SK-N-SH treated with all-trans-retinoic acid at 6 μM for 48 hours (cell line): Measurements from ENCODE around the gene CDH8.

ENCODE experiments used
- ATAC-seq: fragments of 200-7000 bp; cut with Tn5 transposase; 3 replicates; pipeline ENCODE4 v1.9.1; 2020; ENCODE audit warnings: mild to moderate bottlenecking, moderate library complexity
- ARNTL ChIP-seq: fragments of 450-650 bp; formaldehyde crosslinking; IDR thresholded peaks from 2 replicates; pipeline ENCODE4 v1.5.0; 2020; ENCODE audit warnings: low read depth, mild to moderate bottlenecking, moderate library complexity, borderline replicate concordance
- CSDC2 ChIP-seq: fragments of 250-450 bp; sonication (Bioruptor Pico); IDR thresholded peaks from 2 replicates; pipeline ENCODE4 v1.5.0; 2020; ENCODE audit warnings: mild to moderate bottlenecking, moderate library complexity
- ESRRG ChIP-seq: fragments of 250-450 bp; sonication (Bioruptor Pico); IDR thresholded peaks from 2 replicates; pipeline ENCODE4 v1.6.1; 2021; ENCODE audit warnings: mild to moderate bottlenecking
- GLIS3 ChIP-seq: fragments of 250-450 bp; sonication (Bioruptor Pico); IDR thresholded peaks from 2 replicates; pipeline ENCODE4 v1.5.0; 2020; ENCODE audit warnings: mild to moderate bottlenecking, moderate library complexity
- ISL1 ChIP-seq: fragments of 250-450 bp; sonication (Bioruptor Pico); IDR thresholded peaks from 2 replicates; pipeline ENCODE4 v2.1.2; 2022; ENCODE audit warnings: mild to moderate bottlenecking, moderate library complexity
- OSR1 ChIP-seq: fragments of 250-450 bp; sonication (Bioruptor Pico); IDR thresholded peaks from 2 replicates; pipeline ENCODE4 v1.8.0; 2022; ENCODE audit warnings: moderate library complexity, mild to moderate bottlenecking, inconsistent platforms
- PPARA ChIP-seq: fragments of 250-450 bp; sonication (Bioruptor Pico); IDR thresholded peaks from 2 replicates; pipeline ENCODE4 v1.5.0; 2020; ENCODE audit warnings: mild to moderate bottlenecking, borderline replicate concordance
- RARB ChIP-seq: fragments of 250-450 bp; sonication (Bioruptor Pico); IDR thresholded peaks from 2 replicates; pipeline ENCODE4 v1.8.0; 2021; ENCODE audit warnings: mild to moderate bottlenecking, moderate library complexity
- SNAI2 ChIP-seq: fragments of 250-450 bp; sonication (Bioruptor Pico); IDR thresholded peaks from 2 replicates; pipeline ENCODE4 v1.5.0; 2020; ENCODE audit warnings: mild to moderate bottlenecking, moderate library complexity
- TCF4 ChIP-seq: fragments of 250-450 bp; sonication (Bioruptor Pico); IDR thresholded peaks from 2 replicates; pipeline ENCODE4 v1.8.0; 2021; ENCODE audit warnings: mild to moderate bottlenecking, moderate library complexity, borderline replicate concordance
- TOX ChIP-seq: fragments of 250-450 bp; sonication (Bioruptor Pico); IDR thresholded peaks from 2 replicates; pipeline ENCODE4 v1.8.0; 2021; ENCODE audit warnings: mild to moderate bottlenecking, moderate library complexity, borderline replicate concordance
- ZC3H10 ChIP-seq: fragments of 250-450 bp; sonication (Bioruptor Pico); IDR thresholded peaks from 2 replicates; pipeline ENCODE4 v1.5.1; 2021; ENCODE audit warnings: mild to moderate bottlenecking, moderate library complexity
- ZFP3 ChIP-seq: fragments of 250-450 bp; sonication (Bioruptor Pico); IDR thresholded peaks from 2 replicates; pipeline ENCODE4 v1.5.0; 2020; ENCODE audit warnings: mild to moderate bottlenecking, moderate library complexity
- ZFP30 ChIP-seq: fragments of 450-650 bp; formaldehyde crosslinking; IDR thresholded peaks from 2 replicates; pipeline ENCODE4 v1.5.0; 2022; ENCODE audit warnings: mild to moderate bottlenecking, moderate library complexity
- ZNF565 ChIP-seq: fragments of 450-650 bp; formaldehyde crosslinking; conservative IDR thresholded peaks from 2 replicates; pipeline ENCODE4 v1.5.0; 2020; ENCODE audit warnings: low read depth, mild to moderate bottlenecking, moderate library complexity
- ZNF70 ChIP-seq: fragments of 450-650 bp; formaldehyde crosslinking; IDR thresholded peaks from 2 replicates; pipeline ENCODE4 v1.5.0; 2020; ENCODE audit warnings: mild to moderate bottlenecking, moderate library complexity
- ZNF8 ChIP-seq: fragments of 450-650 bp; formaldehyde crosslinking; IDR thresholded peaks from 2 replicates; pipeline ENCODE4 v1.5.0; 2020; ENCODE audit warnings: mild to moderate bottlenecking, moderate library complexity
- TF ChIP-seq, protein P1 (sequence below): fragments of 250-450 bp; sonication (Bioruptor Pico); IDR thresholded peaks from 2 replicates; pipeline ENCODE4 v1.5.1; 2021; ENCODE audit warnings: mild to moderate bottlenecking, moderate library complexity
- TF ChIP-seq, protein P2 (sequence below): fragments of 250-450 bp; sonication (Bioruptor Pico); IDR thresholded peaks from 2 replicates; pipeline ENCODE4 v1.5.0; 2020; ENCODE audit warnings: mild to moderate bottlenecking, moderate library complexity
- TF ChIP-seq, protein P3 (sequence below): fragments of 250-450 bp; sonication (Bioruptor Pico); IDR thresholded peaks from 2 replicates; pipeline ENCODE4 v1.5.1; 2020; ENCODE audit warnings: low read depth, mild to moderate bottlenecking, moderate library complexity
- TF ChIP-seq, protein P4 (sequence below): fragments of 250-450 bp; sonication (Bioruptor Pico); IDR thresholded peaks from 2 replicates; pipeline ENCODE4 v1.8.0; 2021; ENCODE audit warnings: low read depth, mild to moderate bottlenecking, moderate library complexity, borderline replicate concordance
- TF ChIP-seq, protein P5 (sequence below): fragments of 250-450 bp; sonication (Bioruptor Pico); IDR thresholded peaks from 2 replicates; pipeline ENCODE4 v1.8.0; 2020; ENCODE audit warnings: mild to moderate bottlenecking, moderate library complexity, borderline replicate concordance

Gene CDH8

GRCh38 chr16:61944004-61944403, 92.2 kb downstream of the CDH8 start:
- TF ChIP-seq, protein P1, sequence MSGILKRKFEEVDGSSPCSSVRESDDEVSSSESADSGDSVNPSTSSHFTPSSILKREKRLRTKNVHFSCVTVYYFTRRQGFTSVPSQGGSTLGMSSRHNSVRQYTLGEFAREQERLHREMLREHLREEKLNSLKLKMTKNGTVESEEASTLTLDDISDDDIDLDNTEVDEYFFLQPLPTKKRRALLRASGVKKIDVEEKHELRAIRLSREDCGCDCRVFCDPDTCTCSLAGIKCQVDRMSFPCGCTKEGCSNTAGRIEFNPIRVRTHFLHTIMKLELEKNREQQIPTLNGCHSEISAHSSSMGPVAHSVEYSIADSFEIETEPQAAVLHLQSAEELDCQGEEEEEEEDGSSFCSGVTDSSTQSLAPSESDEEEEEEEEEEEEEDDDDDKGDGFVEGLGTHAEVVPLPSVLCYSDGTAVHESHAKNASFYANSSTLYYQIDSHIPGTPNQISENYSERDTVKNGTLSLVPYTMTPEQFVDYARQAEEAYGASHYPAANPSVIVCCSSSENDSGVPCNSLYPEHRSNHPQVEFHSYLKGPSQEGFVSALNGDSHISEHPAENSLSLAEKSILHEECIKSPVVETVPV: no peak
- TF ChIP-seq GLIS3 (CRISPR knock-in tag) (no peak), ZC3H10 (no peak), RARB (no peak)
- TF ChIP-seq, all 23 proteins: peak for 0
- no peak for ATAC-seq

- TF ChIP-seq ARNTL: no peak
- no peak for ATAC-seq
Measured at GRCh38 chr16:61940611-61941010, 95.6 kb downstream of the CDH8 start.

- ATAC-seq: no peak
- no peak for TF ChIP-seq ISL1 (CRISPR knock-in tag)
- no peak for TF ChIP-seq ZNF8 (CRISPR knock-in tag)
- no peak for TF ChIP-seq TOX (CRISPR knock-in tag)
- TF ChIP-seq, protein P2, sequence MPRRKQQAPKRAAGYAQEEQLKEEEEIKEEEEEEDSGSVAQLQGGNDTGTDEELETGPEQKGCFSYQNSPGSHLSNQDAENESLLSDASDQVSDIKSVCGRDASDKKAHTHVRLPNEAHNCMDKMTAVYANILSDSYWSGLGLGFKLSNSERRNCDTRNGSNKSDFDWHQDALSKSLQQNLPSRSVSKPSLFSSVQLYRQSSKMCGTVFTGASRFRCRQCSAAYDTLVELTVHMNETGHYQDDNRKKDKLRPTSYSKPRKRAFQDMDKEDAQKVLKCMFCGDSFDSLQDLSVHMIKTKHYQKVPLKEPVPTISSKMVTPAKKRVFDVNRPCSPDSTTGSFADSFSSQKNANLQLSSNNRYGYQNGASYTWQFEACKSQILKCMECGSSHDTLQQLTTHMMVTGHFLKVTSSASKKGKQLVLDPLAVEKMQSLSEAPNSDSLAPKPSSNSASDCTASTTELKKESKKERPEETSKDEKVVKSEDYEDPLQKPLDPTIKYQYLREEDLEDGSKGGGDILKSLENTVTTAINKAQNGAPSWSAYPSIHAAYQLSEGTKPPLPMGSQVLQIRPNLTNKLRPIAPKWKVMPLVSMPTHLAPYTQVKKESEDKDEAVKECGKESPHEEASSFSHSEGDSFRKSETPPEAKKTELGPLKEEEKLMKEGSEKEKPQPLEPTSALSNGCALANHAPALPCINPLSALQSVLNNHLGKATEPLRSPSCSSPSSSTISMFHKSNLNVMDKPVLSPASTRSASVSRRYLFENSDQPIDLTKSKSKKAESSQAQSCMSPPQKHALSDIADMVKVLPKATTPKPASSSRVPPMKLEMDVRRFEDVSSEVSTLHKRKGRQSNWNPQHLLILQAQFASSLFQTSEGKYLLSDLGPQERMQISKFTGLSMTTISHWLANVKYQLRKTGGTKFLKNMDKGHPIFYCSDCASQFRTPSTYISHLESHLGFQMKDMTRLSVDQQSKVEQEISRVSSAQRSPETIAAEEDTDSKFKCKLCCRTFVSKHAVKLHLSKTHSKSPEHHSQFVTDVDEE: no peak
- TF ChIP-seq, protein P3, sequence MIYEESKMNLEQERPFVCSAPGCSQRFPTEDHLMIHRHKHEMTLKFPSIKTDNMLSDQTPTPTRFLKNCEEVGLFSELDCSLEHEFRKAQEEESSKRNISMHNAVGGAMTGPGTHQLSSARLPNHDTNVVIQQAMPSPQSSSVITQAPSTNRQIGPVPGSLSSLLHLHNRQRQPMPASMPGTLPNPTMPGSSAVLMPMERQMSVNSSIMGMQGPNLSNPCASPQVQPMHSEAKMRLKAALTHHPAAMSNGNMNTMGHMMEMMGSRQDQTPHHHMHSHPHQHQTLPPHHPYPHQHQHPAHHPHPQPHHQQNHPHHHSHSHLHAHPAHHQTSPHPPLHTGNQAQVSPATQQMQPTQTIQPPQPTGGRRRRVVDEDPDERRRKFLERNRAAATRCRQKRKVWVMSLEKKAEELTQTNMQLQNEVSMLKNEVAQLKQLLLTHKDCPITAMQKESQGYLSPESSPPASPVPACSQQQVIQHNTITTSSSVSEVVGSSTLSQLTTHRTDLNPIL (CRISPR knock-in tag): no peak
- TF ChIP-seq CSDC2 (CRISPR knock-in tag): no peak
- TF ChIP-seq ZFP3 (CRISPR knock-in tag): no peak
- TF ChIP-seq, protein P1: no peak
- TF ChIP-seq TCF4 (CRISPR knock-in tag): no peak
- TF ChIP-seq PPARA (CRISPR knock-in tag): no peak
- no peak for TF ChIP-seq GLIS3 (CRISPR knock-in tag)
- TF ChIP-seq, protein P4, sequence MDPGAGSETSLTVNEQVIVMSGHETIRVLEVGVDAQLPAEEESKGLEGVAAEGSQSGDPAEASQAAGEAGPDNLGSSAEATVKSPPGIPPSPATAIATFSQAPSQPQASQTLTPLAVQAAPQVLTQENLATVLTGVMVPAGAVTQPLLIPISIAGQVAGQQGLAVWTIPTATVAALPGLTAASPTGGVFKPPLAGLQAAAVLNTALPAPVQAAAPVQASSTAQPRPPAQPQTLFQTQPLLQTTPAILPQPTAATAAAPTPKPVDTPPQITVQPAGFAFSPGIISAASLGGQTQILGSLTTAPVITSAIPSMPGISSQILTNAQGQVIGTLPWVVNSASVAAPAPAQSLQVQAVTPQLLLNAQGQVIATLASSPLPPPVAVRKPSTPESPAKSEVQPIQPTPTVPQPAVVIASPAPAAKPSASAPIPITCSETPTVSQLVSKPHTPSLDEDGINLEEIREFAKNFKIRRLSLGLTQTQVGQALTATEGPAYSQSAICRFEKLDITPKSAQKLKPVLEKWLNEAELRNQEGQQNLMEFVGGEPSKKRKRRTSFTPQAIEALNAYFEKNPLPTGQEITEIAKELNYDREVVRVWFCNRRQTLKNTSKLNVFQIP (CRISPR knock-in tag): no peak
- TF ChIP-seq ZC3H10: no peak
- no peak for TF ChIP-seq OSR1 (CRISPR knock-in tag)
Measured at GRCh38 chr16:61937646-61938045, 98.6 kb downstream of the CDH8 start.

DNA sequence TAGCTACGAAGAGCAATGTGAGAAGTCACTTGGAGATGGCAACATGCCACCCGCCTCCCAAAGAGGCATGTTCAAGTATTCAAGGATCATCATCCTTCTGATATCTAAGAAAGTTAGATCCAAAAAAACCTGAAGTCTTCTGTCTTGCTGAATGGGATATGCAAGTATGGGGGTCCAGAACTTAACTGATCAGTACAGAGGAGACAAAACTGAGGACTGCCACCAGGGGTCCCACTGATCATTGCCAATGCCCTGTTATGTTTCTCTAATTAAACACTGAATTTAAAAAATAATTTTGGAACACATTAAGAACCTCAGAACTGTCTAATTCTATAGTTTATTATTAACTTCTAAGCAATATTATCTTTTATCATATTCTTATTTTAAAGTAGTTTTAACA, 99.7 kb downstream of the CDH8 start:
- no peak for ATAC-seq
- TF ChIP-seq ZNF70 (CRISPR knock-in tag) (no peak), ZFP30 (no peak), CSDC2 (CRISPR knock-in tag) (no peak), ARNTL (no peak), PPARA (CRISPR knock-in tag) (no peak), ISL1 (CRISPR knock-in tag) (no peak), ZNF565 (CRISPR knock-in tag) (no peak), ZFP3 (CRISPR knock-in tag) (no peak), ZNF8 (CRISPR knock-in tag) (no peak), ESRRG (CRISPR knock-in tag) (no peak), OSR1 (CRISPR knock-in tag) (no peak), SNAI2 (CRISPR knock-in tag) (no peak), ZC3H10 (no peak)
- TF ChIP-seq, protein P5, sequence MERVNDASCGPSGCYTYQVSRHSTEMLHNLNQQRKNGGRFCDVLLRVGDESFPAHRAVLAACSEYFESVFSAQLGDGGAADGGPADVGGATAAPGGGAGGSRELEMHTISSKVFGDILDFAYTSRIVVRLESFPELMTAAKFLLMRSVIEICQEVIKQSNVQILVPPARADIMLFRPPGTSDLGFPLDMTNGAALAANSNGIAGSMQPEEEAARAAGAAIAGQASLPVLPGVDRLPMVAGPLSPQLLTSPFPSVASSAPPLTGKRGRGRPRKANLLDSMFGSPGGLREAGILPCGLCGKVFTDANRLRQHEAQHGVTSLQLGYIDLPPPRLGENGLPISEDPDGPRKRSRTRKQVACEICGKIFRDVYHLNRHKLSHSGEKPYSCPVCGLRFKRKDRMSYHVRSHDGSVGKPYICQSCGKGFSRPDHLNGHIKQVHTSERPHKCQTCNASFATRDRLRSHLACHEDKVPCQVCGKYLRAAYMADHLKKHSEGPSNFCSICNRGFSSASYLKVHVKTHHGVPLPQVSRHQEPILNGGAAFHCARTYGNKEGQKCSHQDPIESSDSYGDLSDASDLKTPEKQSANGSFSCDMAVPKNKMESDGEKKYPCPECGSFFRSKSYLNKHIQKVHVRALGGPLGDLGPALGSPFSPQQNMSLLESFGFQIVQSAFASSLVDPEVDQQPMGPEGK (CRISPR knock-in tag): no peak
- TF ChIP-seq, protein P4 (CRISPR knock-in tag): no peak
- TF ChIP-seq, protein P1: no peak
